Measurements from ENCODE around the gene CABYR. TPM values are rescaled to one million over a fixed set of nuclear protein-coding genes. Genes with fewer than 3 reads are reported as not detected.
"Not testable (repeated sequence)": the region's sequence is repeated elsewhere in the genome, so short reads cannot be mapped to it uniquely, and the experiment has no call there.

Gene CABYR
- total and polyA plus RNA-seq, 8 donors, result 1.1 to 7.3 (median 4.6) TPM

- H3K9me3 ChIP-seq, result no peaks in the 10 kb centered on the region
- no peak overlapping the region for H3K27ac ChIP-seq
- ATAC-seq (no peak), DNase-seq (no peak)
- no peak for TF ChIP-seq CTCF (IDR thresholded peaks at IDR 0.05)
- intact Hi-C loops (cut with DNase I), result no loop called here
- peaks cover 4 to 14% of the 10 kb centered on the region in 2 donors for H3K4me1 ChIP-seq
- no peaks in the 10 kb centered on the region for H3K36me3 ChIP-seq
- H3K27me3 ChIP-seq, result peaks cover 4 to 23% of the 10 kb centered on the region in 2 donors
- H3K4me3 ChIP-seq, result no peak overlapping the region
Observed at GRCh38 chr18:24140697-24141096, 1.8 kb downstream of the CABYR start.

DNA sequence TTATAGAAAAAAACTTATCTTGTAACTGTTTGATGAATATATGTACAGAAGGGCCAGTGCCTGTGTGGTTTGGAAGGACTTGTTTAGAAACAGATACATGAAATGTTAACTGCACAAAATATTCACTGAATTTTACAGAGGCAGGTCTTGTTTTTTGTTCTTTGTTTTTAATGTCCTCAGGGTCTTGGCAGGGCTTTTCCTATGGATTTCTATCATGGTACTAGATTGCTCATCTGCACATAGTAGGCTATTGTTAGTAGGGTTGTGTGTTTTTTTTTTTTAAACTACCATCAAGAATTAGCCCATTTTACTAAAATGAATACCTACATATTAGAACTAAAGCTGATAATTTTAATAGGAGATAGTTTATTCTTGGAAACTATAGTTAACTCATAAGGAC, 3.5 kb downstream of the CABYR start:
- intact Hi-C loops (cut with DNase I), result no loop called here
- Histone ChIP-seq H3K27me3 (peaks cover 4 to 23% of the 10 kb centered on the region in 2 donors), H3K27ac (no peak overlapping the region), H3K36me3 (no peaks in the 10 kb centered on the region), H3K4me3 (no peak overlapping the region), H3K4me1 (peaks cover 4 to 14% of the 10 kb centered on the region in 2 donors), H3K9me3 (no peaks in the 10 kb centered on the region)
- TF ChIP-seq CTCF (IDR thresholded peaks at IDR 0.05), result no peak
- ATAC-seq (no peak), DNase-seq (no peak)

DNA sequence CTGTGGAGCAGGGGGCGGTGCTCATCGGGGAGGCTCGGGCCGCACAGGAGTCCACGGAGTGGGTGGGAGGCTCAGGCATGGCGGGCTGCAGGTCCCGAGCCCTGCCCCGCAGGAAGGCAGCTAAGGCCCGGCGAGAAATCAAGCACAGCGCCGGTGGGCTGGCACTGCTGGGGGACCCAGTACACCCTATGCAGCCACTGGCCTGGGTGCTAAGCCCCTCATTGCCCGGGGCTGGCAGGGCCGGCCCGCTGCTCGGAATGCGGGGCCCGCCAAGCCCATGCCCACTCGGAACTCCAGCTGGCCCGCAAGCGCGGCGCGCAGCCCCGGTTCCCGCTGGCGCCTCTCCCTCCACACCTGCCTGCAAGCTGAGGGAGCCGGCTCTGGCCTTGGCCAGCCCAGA, 10.7 kb downstream of the CABYR start:
- H3K4me1 ChIP-seq; H3K4me3 ChIP-seq; H3K9me3 ChIP-seq; intact Hi-C loops (cut with DNase I); H3K27me3 ChIP-seq; DNase-seq; H3K27ac ChIP-seq; ATAC-seq: not testable (repeated sequence)
- peaks cover 0 to 15% of the 10 kb centered on the region in 2 donors for H3K36me3 ChIP-seq

DNA sequence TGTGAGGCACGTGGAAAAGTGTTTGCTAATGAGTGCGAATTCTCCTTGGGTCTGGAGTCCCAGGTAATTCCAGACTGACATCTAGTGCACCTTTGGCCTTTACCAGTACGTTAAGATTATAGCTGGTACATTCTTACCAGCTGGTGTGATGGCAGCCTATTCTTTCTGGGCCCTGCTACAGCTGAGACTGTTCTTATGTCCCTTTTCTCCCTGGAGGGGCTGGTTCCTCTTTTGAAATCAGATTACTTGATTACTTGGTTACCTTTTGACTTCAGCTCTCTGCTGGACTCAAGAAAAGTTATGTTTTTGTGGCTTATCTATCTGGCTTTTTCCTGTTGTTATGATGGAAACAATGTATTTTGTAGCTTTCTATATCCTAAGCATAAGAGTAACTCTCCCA, 14.5 kb downstream of the CABYR start:
- no peak overlapping the region for H3K4me3 ChIP-seq
- H3K36me3 ChIP-seq, result peaks cover 0 to 46% of the 10 kb centered on the region in 2 donors
- no peak for TF ChIP-seq CTCF (IDR thresholded peaks at IDR 0.05)
- no peak for ATAC-seq
- H3K27me3 ChIP-seq, result no peaks in the 10 kb centered on the region
- H3K27ac ChIP-seq, result no peak overlapping the region
- intact Hi-C loops (cut with DNase I), result no loop called here
- no peaks in the 10 kb centered on the region for H3K4me1 ChIP-seq
- DNase-seq, result no peak
- no peaks in the 10 kb centered on the region for H3K9me3 ChIP-seq

- no peak for ATAC-seq
- Histone ChIP-seq H3K4me3 (no peak overlapping the region), H3K36me3 (peaks cover 0 to 59% of the 10 kb centered on the region in 2 donors), H3K27me3 (no peaks in the 10 kb centered on the region), H3K27ac (no peak overlapping the region), H3K9me3 (no peaks in the 10 kb centered on the region), H3K4me1 (no peaks in the 10 kb centered on the region)
- DNase-seq, result no peak
- TF ChIP-seq CTCF (IDR thresholded peaks at IDR 0.05), result no peak
- intact Hi-C loops (cut with DNase I), result no loop called here
Observed at GRCh38 chr18:24157855-24158254, 19.0 kb downstream of the CABYR start.

DNA sequence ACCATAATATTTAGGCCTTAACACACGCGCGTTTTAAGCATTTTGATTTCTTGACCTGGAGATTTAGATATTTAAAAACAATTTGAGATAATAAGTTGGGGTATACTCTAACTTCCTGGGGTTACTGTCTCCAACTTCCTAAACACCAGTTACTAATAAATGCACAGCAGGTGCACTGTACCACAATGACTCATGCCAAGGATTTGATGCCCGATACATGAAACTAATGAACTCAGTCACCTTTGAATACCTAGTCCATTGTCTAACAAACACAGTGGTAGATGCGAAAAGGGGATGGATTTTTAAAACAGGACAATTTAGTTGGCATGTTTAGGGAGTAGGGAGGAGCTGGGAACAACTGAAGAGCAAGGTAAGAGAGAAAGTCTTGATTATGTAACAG, 21.2 kb downstream of the CABYR start:
- intact Hi-C loops (cut with DNase I), result no loop called here
- DNase-seq (no peak), ATAC-seq (no peak)
- TF ChIP-seq CTCF (IDR thresholded peaks at IDR 0.05), result no peak
- H3K9me3 ChIP-seq, result no peaks in the 10 kb centered on the region
- peaks cover 0 to 74% of the 10 kb centered on the region in 2 donors for H3K36me3 ChIP-seq
- no peaks in the 10 kb centered on the region for H3K4me1 ChIP-seq
- H3K27ac ChIP-seq, result no peak overlapping the region
- H3K27me3 ChIP-seq, result no peaks in the 10 kb centered on the region
- no peak overlapping the region for H3K4me3 ChIP-seq
